Activated CD8-positive, alpha-beta T cell treated with anti-CD3 and anti-CD28 coated beads for 36 hours (primary cell): Measurements from ENCODE around the gene EIF1AD. TPM values are rescaled to one million over a fixed set of nuclear protein-coding genes. Genes with fewer than 3 reads are reported as not detected.
"Not testable (repeated sequence)": the region's sequence is repeated elsewhere in the genome, so short reads cannot be mapped to it uniquely, and the experiment has no call there.

Experiments used
- ATAC-seq: fragments of 200-7000 bp; cut with Tn5 transposase; one replicate; pipeline ENCODE4 v1.10.0; 2021; ENCODE audit warnings: mild to moderate bottlenecking, moderate library complexity
- CTCF ChIA-PET: fragments of 350-600 bp; sonication (Branson Sonifier 250); formaldehyde crosslinking; loops from one replicate; lab custom pipeline; 2021; ENCODE audit warnings: antibody characterized with exemption; lab: Charles Lee
- POLR2A ChIA-PET: fragments of 350-600 bp; sonication (Branson Sonifier 250); formaldehyde crosslinking; loops from one replicate; lab custom pipeline; 2021; ENCODE audit warnings: antibody characterized with exemption; lab: Charles Lee
- DNase-seq: peaks from one replicate; pipeline ENCODE4 v3.0.0-alpha.2; 2020
- H3K27ac Mint-ChIP-seq: one replicate; pipeline ENCODE4 v1.8.0; 2021; ENCODE audit warnings: mild to moderate bottlenecking, mixed read lengths
- H3K27me3 Mint-ChIP-seq: one replicate; pipeline ENCODE4 v1.8.0; 2021; ENCODE audit warnings: mixed read lengths
- H3K36me3 Mint-ChIP-seq: one replicate; pipeline ENCODE4 v1.8.0; 2021; ENCODE audit warnings: low read depth, mixed read lengths
- H3K4me1 Mint-ChIP-seq: one replicate; pipeline ENCODE4 v1.8.0; 2021; ENCODE audit warnings: low read depth, mixed read lengths
- H3K4me3 Mint-ChIP-seq: one replicate; pipeline ENCODE4 v1.8.0; 2021; ENCODE audit warnings: mild to moderate bottlenecking, moderate library complexity, mixed read lengths
- H3K9me3 Mint-ChIP-seq: one replicate; pipeline ENCODE4 v1.8.0; 2021; ENCODE audit warnings: mixed read lengths
- intact Hi-C: fragments of 100-400 bp; cut with micrococcal nuclease; formaldehyde crosslinking; loops from one replicate; pipeline ENCODE4 v1.10.0; 2022
- total RNA-seq, 2 experiments: library from RNA; stranded (reverse); gene quantifications; one replicate each; pipeline ENCODE4 v1.2.3, GENCODE V29; 2021
- TF ChIP-seq, protein P1 (sequence below): fragments of 200-600 bp; IDR thresholded peaks from one replicate; pipeline ENCODE4 v1.8.0; 2022; ENCODE audit warnings: antibody characterized with exemption, mild to moderate bottlenecking

EIF1AD gene
- total RNA-seq, 2 experiments from 2014 or later, result 44.4 to 45.6 TPM

DNA sequence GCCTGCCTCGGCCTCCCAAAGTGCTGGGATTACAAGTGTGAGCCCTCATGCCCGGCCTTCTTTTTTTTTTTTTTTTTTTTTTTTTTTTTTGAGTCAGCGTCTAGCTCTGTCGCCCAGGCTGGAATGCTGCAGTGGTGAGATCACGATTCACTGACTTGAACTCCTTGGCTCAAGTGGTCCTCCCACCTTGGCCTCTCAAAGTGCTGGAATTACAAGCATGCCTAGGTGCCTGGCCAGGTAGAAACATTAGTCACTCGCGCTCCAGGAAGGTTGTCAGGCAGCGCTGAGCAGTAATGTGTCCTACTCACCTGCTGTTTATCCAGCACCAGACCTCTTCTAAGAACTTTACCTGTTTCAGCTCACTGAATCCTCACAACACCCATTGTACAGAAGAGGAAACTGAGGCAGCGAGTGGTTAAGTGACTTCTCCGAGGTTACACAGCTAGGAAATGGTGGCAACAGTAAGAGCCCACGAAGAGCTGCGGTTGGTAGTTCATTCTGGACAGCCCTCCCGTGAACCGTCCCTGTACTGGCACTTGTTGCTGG, 9.4 kb upstream of the EIF1AD start:
- H3K27me3 Mint-ChIP-seq, result peaks cover 17% of the 10 kb centered on the region
- H3K9me3 Mint-ChIP-seq, result no peaks in the 10 kb centered on the region
- H3K4me3 Mint-ChIP-seq, result no peak overlapping the region
- no peak for ATAC-seq
- ChIA-PET POLR2A (interaction anchor here (0.7 to 3.2 kb wide), 3 partner anchors 9 to 41 kb away, joined by 3 to 7 read pairs (median 3); partner anchors contain the start of genes BANF1 and SF3B2), CTCF (interaction anchor here (0.7 to 5.9 kb wide), 5 partner anchors 11 to 127 kb away, joined by 3 to 38 read pairs (median 20); no protein-coding TSS in a partner anchor)
- no peaks in the 10 kb centered on the region for H3K36me3 Mint-ChIP-seq
- TF ChIP-seq, protein P1, sequence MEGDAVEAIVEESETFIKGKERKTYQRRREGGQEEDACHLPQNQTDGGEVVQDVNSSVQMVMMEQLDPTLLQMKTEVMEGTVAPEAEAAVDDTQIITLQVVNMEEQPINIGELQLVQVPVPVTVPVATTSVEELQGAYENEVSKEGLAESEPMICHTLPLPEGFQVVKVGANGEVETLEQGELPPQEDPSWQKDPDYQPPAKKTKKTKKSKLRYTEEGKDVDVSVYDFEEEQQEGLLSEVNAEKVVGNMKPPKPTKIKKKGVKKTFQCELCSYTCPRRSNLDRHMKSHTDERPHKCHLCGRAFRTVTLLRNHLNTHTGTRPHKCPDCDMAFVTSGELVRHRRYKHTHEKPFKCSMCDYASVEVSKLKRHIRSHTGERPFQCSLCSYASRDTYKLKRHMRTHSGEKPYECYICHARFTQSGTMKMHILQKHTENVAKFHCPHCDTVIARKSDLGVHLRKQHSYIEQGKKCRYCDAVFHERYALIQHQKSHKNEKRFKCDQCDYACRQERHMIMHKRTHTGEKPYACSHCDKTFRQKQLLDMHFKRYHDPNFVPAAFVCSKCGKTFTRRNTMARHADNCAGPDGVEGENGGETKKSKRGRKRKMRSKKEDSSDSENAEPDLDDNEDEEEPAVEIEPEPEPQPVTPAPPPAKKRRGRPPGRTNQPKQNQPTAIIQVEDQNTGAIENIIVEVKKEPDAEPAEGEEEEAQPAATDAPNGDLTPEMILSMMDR, result no peak
- H3K27ac Mint-ChIP-seq, result no peak overlapping the region
- intact Hi-C loops, result no loop called here
- H3K4me1 Mint-ChIP-seq, result peaks cover 2% of the 10 kb centered on the region
- no peak for DNase-seq

DNA sequence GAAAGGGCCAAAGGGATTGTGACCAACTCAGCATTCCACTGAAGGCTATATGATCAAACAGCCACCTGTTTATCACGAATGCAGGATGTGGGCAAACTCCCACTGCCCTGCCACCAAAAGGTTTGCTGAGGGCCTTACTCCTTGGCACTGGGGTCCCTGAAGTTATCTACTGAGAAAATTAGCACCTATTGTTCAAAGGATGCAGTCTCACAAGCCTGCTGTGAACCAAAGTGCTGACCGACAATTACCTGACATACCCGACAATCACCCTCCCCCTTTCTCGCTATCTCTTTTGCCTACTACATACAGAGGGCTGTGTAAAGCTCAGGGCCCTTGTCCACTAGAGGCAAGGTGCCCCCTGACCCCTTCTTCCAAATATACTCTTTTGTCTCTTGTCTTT, 8.1 kb upstream of the EIF1AD start:
- ATAC-seq, H3K4me3 Mint-ChIP-seq, DNase-seq, H3K4me1 Mint-ChIP-seq, intact Hi-C loops, H3K9me3 Mint-ChIP-seq, H3K36me3 Mint-ChIP-seq, H3K27ac Mint-ChIP-seq: not testable (repeated sequence)
- POLR2A ChIA-PET, result interaction anchor here (0.7 to 3.2 kb wide), 5 partner anchors 8 to 479 kb away, joined by 3 to 7 read pairs (median 3); partner anchors contain the start of gene SF3B2
- CTCF ChIA-PET, result interaction anchor here (0.7 to 5.9 kb wide), 3 partner anchors 12 to 288 kb away, joined by 3 to 38 read pairs (median 30); no protein-coding TSS in a partner anchor
- H3K27me3 Mint-ChIP-seq, result peaks cover 17% of the 10 kb centered on the region

DNA sequence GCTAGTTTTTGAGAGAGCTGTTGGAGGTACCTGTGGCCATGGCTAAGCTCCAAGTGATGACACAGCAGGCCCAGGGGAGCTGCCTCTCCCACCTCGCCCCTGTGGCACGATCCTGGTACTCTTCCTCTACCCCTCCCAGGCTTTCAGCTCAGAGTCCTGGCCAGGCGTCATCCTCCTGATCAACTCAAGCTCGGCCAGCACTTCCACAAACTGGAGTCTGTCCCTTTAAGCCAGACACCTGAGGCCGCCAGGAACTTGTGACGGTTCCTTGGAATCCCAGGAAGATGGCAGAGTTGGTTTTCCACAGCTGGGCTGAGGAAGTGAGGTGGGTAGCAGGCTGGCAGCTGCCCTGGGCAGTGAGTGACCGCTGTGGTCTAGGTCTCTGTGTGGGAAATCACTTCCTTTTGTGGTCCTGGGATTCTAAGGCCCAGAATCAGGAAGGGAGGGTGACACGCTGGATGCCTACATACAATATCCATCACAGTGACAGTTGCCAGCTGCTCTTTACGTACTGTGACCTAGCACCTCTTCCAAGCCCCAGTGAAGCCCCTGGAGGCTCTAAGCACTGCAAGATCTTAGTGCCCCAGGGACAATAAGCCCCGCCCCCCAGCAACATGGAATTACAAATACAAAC, 6.6 kb upstream of the EIF1AD start:
- Mint-ChIP-seq H3K36me3 (peaks cover 18% of the 10 kb centered on the region), H3K27me3 (peaks cover 17% of the 10 kb centered on the region), H3K4me1 (peaks cover 13% of the 10 kb centered on the region), H3K9me3 (no peaks in the 10 kb centered on the region), H3K4me3 (no peak overlapping the region), H3K27ac (no peak overlapping the region)
- no peak for DNase-seq
- no peak for ATAC-seq
- intact Hi-C loops, result no loop called here
- TF ChIP-seq, protein P1, result no peak
- POLR2A ChIA-PET, result interaction anchor here (1.0 to 1.2 kb wide), 3 partner anchors 118 to 477 kb away, joined by 3 read pairs; no protein-coding TSS in a partner anchor
- CTCF ChIA-PET, result interaction anchor here (0.8 to 4.3 kb wide), 4 partner anchors 14 to 123 kb away, joined by 3 to 30 read pairs (median 4); partner anchors contain the start of gene FIBP

GRCh38 chr11:66008095-66008467, 6.1 kb upstream of the EIF1AD start:
- DNase-seq (no peak), ATAC-seq (no peak)
- peaks cover 23% of the 10 kb centered on the region for H3K36me3 Mint-ChIP-seq
- no peak overlapping the region for H3K4me3 Mint-ChIP-seq
- H3K9me3 Mint-ChIP-seq, result no peaks in the 10 kb centered on the region
- ChIA-PET POLR2A (interaction anchor here (1.0 to 1.1 kb wide), 4 partner anchors 51 to 209 kb away, joined by 3 to 4 read pairs (median 3); no protein-coding TSS in a partner anchor), CTCF (interaction anchor here (0.8 to 4.3 kb wide), 4 partner anchors 14 to 120 kb away, joined by 3 to 30 read pairs (median 5); partner anchors contain the start of gene FIBP)
- H3K4me1 Mint-ChIP-seq, result peaks cover 18% of the 10 kb centered on the region
- intact Hi-C loops, result no loop called here
- TF ChIP-seq, protein P1, result no peak
- peaks cover 13% of the 10 kb centered on the region for H3K27me3 Mint-ChIP-seq
- no peak overlapping the region for H3K27ac Mint-ChIP-seq

- TF ChIP-seq, protein P1, result no peak
- intact Hi-C loops, result no loop called here
- H3K4me3 Mint-ChIP-seq, result no peak overlapping the region
- POLR2A ChIA-PET, result interaction anchor here (0.9 to 1.0 kb wide), 3 partner anchors 13 to 134 kb away, joined by 3 to 4 read pairs (median 3); no protein-coding TSS in a partner anchor
- CTCF ChIA-PET, result interaction anchor here (1.6 to 4.3 kb wide), 2 partner anchors 15 to 38 kb away, joined by 6 to 30 read pairs; no protein-coding TSS in a partner anchor
- DNase-seq (no peak), ATAC-seq (no peak)
- H3K27me3 Mint-ChIP-seq, result peaks cover 6% of the 10 kb centered on the region
- H3K36me3 Mint-ChIP-seq, result peaks cover 26% of the 10 kb centered on the region
- no peak overlapping the region for H3K27ac Mint-ChIP-seq
- peaks cover 19% of the 10 kb centered on the region for H3K4me1 Mint-ChIP-seq
- H3K9me3 Mint-ChIP-seq, result no peaks in the 10 kb centered on the region
These were observed 5.3 kb upstream of the EIF1AD start for GRCh38 chr11:66007201-66007634.
